ENCODE data around the gene RAB7B.

DNA sequence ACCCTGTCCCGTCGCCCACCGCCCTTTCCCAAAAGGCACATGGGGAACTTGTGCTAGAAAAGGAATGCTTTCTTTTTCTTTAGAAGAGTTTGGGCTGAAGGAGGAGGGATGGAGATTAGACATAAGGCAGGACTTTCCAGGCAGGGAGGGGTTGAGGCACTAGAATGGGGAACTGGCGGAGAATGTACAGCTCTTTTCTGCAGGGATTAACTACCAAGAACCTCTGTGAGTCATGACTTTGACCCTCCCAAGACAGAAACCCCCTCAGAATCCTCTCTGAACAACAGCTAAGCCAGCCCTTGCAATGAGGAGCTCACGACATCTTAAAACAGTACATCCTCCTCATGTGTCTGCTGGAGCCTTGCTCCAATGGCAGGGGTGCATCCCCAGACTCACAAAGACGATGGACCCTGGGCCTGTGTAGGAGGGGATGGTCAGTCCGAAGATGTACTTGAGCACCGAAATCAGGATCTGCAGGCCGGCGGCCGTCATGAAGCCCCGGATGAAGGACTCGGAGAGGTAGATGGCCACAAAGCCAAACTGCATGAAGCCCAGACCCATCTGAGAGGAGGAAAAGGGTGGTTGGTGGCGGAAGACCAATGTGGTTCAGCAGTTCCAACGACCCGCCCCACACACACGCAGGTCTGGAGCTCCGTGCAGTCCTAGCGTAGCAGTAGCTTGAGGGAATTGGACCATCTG lies 73.5 kb downstream of the RAB7B start:
- TF ChIP-seq POLR2A (IDR thresholded peaks at IDR 0.05) = no peak
- TF ChIP-seq, protein P1, sequence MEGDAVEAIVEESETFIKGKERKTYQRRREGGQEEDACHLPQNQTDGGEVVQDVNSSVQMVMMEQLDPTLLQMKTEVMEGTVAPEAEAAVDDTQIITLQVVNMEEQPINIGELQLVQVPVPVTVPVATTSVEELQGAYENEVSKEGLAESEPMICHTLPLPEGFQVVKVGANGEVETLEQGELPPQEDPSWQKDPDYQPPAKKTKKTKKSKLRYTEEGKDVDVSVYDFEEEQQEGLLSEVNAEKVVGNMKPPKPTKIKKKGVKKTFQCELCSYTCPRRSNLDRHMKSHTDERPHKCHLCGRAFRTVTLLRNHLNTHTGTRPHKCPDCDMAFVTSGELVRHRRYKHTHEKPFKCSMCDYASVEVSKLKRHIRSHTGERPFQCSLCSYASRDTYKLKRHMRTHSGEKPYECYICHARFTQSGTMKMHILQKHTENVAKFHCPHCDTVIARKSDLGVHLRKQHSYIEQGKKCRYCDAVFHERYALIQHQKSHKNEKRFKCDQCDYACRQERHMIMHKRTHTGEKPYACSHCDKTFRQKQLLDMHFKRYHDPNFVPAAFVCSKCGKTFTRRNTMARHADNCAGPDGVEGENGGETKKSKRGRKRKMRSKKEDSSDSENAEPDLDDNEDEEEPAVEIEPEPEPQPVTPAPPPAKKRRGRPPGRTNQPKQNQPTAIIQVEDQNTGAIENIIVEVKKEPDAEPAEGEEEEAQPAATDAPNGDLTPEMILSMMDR (IDR thresholded peaks at IDR 0.05) = no peak
